GM19397 (cell line): ENCODE results near the gene NUMBL.

ENCODE experiments used
- ATAC-seq: cut with Tn5 transposase; IDR thresholded peaks from one replicate; pipeline ENCODE4 v1.9.1; 2021; ENCODE audit warnings: mild to moderate bottlenecking, moderate library complexity; ENCODE audit not compliant: unreplicated experiment

The NUMBL gene

DNA sequence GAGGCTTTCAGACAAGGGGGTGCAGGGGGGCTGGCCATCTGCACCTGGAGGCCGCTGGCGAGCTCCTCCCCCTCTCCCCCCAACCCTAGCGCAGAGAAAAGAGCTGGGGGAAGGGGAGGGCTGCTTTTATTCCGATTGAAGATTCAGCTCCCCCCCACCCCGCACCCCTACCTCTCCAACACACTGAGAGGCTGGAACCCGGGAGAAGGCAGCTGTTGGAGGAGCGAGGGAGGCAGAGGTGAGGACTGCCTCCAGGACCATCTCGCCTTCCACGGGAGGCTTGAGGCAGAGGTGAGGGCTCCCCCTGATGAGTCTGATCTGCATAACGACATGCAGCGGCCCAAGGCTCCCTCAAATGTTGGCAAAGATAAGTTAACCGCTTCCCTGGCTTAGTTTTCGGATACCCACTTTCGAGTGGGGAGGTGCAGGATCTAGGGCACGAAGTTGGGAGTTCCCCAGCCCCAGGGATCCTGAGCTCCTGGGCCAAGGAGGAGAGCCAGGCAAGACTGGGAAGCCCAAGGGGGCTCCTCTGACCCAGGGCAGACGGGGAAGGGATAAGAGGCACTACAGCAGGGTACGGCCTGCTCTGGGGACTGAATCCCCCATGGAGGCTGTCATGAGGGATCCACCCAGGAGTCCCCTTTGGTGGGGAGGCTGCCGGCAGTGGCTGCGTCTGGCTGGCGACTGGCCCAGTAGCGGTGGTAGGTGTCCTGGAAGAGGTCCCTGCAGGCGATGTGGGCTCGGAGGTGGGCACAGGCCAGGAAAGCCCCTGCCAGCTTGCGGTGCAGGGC lies 1.2 kb upstream of the NUMBL start:
- no peak for ATAC-seq

DNA sequence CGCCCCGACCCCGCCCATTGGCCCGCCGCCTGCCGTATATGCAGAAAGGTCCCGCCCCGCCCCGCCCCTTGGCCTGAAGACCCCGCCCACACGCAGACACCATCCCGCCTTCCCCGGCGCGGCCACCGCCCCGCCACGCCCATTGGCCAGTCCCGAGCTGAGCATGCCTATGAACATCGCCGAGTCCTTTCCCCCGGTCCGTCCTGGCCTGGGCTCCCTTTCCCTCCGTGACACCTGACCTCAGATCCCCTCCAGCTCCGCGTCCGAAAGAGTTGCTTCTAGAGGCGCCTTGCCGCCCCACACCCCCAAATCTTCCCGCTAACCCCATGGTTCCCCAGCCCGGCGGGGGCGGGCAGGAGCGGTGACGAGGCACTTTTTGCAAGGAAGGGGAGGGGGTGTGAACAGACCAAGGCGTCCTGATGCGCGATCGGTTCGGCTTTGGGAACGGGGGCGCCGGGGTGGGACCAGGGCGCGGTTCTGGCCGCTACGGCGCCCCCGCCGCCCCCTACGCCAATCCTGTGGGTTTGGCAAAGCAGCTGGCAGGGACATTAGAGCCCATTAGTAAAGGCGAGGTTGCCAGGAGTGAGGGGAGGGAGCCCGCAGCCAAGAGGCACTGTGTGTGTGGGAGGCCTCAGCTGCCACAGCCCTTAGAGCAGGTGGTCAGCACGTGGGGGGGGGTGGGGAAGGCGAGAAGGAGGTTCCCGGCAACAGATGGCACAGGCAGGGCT lies 406 bp upstream of the NUMBL start:
- peak; percentile 69 for ATAC-seq

DNA sequence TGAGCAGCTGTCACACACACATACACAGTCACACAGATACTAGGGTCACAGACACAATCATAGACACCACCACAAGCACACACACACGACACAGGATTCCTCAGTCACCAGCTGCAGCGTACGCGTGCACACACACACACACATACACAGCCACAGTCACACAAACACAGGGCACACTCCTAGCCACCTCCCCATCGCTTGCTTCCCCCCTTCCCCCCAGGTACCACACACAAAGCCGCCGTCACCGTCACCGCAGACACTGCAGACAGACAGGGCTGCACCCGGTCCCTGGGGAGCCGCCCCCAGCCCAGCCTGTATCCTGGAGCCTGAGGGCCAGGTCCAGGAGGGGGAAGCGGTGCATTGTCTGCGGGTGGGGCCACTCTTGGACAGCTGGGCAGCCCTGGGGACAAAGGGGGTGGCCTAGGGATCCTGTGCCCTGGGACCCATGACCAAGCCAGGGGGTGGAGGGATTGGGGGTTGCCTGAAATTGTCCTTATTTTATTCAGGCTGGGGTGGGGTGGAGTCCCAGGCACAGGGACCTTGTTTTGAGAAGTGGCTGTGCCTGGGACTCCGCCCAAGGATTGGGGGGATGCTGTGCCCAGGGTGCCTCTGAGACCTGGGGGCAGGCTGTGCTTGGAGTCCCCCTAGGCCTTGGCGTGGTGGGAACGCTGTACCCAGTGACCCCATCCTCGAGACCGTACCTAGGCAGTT lies 957 bp downstream of the NUMBL start:
- no peak for ATAC-seq

DNA sequence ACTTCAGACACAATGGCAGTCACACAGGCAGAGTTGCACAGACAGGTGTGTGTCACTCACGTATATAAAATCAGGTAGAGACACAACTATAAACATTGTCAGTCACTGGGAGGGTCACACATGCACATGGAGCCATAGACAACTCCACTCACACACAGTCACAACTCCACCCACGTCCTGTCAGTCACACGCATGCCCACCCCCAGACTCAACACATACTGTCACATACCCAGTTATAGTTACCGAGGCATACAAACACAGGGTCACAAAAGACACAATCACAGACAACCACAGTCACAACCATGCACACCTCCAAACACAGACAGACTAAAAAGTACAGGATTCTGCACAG lies 1.5 kb downstream of the NUMBL start:
- no peak for ATAC-seq

DNA sequence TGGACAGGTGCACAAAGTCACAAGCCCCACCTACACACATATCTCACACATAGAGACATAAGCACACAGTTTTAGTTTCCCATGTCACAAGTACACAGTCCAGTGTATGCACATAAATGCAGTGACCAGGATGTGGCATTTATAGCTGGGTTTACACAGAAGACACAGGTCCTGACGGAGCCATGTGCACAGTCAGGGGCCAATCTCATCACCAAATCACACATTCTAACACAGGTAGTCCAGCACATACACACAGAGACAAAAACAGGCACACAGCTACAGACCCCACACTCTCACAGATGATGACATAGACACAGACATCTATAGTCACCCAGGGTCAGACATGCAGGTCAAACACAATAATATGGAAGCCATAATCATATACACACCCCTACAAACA lies 2.1 kb downstream of the NUMBL start:
- no peak for ATAC-seq

DNA sequence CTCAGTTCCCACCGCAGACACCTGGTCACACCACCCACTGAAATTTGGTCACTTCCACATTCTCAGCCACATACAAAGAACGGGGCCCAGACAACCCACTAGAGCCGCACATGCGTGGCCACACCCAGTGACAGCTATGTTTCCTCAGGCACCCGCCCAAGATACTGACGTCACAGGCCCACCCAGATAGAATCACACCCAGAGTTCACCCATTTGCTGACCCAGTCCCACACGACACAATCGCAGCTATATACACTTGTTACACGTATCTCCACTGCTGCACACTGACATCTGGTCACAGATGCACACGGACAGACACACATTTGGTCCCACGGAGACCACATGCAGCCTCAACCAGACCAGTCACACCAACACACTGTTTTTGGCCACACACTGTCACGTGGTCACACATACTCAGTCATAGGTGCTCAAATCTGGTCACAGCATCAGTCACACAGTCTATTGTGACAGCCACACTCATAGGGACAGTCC lies 2.9 kb downstream of the NUMBL start:
- no peak for ATAC-seq

DNA sequence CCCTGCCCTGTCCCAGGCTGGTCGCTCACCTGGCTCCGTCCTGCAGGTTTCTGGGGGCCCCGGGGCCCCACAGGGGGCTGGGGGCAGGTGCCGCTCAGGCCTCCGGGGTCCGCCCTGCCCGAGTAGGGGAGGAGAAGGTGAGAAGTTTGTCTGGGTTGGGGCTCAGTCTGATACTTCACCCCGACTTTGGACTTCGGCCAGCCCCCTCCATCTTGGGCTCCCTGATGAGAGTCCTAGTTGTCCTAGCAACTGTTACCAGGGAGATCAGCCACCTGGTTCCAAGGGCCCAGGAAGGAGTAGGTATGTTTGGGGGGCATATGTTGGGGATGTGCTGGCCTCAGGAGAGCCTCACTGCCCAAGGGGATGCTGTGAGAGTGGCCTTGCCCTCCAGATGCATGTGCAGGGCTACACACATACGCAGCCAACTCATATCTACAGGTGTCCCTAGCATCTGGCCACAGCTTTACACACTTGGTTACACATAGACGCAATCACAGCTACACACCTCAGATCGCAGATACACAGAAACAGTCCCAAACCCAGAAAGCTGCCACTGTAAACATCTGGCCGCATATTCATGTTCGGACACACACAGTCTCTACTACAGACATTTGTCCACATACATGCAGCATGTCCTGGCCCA lies 3.4 kb downstream of the NUMBL start:
- ATAC-seq = no peak

DNA sequence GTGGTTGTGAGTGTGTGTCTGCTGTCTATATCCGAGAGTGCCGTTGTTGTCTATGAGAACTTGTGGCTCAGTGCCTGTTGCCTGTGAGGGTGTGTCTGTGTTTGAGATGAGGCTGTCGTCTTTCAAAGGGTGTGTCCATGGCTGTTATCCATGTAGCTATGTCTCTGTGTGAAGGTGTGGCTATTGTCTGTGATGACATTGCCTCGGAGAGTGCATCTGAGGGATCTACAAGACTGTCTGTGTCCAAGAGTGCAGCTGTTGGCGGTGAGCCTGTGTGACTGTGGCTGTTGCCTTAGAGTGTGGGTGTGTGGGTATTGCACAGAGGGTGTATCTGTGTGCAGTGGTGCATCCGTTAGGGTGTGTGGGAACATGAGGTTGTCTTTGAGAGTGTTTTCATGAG lies 4.9 kb downstream of the NUMBL start:
- no peak for ATAC-seq

DNA sequence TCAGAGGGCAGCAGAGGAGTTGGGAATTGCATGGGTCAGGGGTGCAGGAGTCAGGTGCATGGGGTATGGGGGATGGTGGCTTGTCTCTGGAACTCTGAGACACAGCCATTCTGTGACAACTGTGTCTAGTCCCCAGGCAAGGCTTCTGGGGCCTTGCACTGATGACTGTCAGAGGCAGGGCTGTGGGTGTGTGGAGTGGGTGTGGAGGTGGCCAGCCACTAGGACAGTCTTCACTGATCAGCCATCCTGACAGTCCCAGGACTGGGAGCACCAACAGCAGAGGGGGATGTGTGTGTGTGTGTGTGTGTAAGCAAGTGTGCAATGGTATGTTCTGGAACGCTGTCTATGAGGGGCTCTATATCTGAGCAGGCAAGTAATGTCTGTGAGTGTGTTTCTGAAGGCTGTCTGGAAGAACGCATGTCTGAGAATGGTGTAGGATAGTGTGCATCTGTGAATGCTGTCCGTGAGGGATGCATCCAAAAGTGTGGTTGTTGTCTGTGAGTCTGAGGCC lies 5.4 kb downstream of the NUMBL start:
- ATAC-seq = no peak

DNA sequence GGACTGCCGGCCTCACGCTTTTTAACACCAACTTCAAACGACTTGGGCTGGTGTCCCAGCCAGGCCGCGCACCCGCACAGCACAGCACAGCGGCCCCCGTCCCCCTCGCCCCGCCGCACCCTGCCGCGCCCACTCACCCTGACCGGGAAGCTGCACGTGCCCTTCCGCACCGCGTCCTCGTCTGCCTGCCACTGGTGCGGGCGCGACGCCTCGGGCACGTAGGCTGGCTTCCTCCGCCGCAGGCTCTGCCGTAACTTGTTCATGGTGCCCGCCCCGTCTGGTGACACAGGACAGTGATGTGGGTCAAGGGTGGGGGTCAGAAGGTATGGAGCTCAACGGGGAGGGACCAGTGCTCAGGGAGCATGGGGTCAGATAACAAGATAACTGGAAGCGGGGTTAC lies 6.2 kb downstream of the NUMBL start:
- ATAC-seq = no peak

DNA sequence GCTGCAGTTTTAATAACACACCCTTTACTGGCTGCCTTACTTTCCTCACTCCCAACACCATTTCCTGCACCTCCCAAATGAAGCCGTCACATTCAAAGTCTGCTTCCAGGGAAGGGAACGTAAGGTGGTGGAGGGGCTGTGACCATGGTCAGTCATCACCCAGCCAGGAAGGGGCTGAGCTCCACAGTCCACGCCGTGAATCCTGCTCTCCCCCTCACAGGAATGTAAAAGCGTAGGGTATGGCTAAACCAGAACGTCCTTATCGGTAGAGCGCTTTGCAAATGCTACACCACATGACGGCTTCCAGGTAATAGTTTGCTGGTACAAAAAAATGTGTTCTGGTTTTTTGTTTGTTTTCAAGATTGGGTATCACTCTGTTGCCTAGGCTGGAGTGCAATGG lies 7.0 kb downstream of the NUMBL start:
- ATAC-seq = no peak

DNA sequence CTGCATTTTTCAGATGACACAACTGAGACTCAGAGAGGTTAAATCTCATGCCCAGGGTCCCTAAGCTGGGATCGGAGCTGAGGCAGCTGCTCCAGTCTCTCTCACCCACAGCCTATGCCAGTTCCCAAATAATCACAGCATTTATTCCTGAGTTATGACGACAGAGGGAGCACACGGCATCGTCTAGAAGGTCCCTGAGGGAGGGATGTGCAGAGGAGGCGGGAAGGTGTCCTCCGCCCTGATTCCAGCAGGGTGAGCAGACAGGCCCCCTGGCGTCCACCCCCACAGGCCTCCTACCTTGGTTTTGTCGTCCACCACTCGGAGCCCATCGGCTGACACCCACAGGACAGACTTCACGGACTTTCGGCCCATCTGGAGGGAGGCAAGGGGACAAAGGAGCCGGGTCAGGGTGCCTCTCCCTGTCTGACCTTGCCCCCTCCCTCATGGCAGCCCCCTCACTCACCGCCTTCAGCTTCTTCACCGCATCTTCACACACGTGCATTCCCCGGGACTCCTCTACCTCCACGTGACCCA lies 8.0 kb downstream of the NUMBL start:
- ATAC-seq = no peak

DNA sequence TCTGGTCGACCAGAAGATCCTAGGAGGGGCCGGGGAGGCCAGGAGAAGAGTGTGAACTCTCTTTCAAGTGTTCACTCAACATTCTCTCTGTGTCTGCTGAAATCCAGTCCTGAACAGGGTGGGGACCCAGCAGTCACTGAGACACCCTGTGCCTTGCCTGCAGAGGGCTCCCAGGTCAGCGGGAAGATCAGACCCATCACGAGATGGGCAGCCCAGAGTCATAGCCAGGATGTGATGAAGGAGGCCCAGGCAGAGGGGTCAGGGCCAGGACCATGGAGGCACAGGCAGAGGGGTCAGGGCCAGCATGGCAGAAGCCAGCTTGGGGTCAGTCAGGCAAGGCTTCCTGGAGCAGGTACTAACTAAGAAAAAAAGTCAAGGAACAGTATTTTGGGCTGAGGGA lies 9.4 kb downstream of the NUMBL start:
- no peak for ATAC-seq

DNA sequence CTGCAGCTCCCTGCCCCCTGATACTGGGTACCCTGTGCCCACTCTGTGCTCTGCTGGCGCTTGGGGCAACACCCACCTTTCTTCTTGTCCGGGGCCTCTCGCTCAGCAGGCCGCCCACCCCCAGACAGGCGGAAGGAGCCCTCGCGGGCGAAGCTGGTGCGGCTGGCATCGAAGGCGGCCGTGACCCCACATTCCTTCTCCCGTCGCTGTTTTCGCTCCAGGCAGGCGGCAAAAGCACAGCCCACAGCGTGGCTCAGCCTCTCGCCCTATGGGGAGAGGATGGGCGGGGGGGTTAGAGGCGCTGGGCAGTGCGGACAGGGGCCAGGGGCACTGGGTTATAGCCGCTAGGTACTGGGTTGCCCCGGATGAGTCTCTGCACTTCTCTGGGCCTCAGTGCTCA lies 13.3 kb downstream of the NUMBL start:
- ATAC-seq = no peak

DNA sequence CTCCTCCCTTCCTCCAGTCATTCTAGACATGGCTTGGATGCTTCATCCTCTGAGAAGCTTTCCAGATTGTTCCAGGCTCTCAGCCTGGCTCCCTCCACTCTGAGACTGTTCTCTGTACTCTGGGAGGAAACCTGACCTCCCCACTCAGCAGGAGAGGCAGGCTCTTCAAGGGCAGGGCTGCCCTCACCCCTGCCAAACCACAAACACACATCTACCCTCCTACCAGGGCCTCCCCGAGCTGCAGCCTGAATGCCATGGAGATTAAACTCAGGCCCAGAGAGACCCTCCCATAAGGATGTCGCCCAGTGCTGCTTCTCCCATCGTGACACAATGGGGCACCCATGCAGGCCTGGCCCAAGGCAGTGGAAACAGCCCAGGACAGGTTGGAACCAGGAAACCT lies 16.2 kb downstream of the NUMBL start:
- ATAC-seq = no peak

DNA sequence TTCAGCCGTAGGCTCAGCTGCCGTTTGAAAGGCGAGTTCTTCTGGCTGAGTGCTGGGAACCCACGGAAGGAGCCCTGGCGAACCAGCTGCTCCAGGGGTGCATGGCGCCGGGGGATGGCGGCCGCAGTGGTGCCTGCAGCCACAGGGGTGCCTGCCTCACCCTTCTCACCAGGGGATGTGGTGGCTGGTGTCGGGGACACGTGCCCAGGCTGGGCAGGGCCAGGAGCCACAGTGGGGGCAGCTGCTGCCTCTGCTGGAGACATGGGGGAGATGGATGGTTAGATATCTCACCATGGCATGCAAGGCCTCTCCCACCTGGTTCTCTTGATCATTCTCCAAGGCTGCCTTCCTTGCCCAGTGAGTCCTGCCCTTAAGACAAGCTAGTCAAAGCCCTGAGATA lies 17.1 kb downstream of the NUMBL start:
- no peak for ATAC-seq

DNA sequence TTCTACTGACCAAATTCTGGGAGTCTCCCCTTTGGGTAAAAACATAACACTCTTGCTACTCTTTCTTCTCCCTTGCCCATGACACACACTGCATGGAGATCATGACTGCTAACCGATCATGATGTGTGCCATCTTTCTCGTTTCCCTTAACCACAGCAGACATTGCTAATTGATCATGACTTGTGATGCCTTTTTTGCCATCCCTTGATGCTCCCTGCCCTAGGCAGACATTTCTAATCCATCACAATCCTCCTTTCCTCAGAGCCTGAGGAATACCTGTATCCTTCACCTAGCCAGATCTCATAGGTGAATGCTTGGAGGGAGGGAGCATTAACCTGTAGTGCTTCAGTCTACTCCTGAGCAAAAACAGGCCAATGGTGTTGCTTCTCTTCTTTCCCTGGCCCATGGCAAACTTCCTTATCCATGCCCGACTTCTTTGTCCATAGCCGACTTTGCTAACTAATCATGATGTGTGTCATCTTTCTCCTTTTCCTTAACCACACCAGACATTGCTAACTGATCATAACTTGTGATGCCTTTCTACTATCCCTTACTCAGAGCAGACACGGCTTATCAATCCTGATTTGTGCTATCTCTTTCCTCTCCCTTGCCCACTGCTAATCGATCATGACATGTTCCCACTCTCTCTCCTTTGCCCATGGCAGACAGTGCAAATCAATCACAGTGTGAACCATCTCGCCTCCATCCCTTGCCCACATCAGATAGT lies 17.7 kb downstream of the NUMBL start:
- no peak for ATAC-seq

DNA sequence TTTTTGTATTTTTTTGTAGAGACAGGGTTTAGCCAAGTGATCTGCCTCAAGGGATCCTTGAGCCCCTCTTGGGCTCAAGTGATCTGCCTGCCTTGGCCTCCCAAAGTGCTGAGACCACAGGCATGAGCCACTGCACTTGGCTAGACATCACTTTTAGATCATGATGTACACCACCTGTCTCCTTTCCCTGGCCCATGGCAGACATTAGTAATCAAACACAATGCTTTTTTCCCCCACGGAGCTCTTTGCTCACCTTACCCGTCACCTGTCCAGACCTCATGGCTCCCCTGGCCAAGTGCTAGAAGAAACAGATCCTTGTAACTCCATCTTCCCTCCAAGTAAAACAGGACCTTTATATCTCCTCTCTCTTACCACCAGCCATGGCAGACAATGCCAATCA lies 18.4 kb downstream of the NUMBL start:
- ATAC-seq = no peak

DNA sequence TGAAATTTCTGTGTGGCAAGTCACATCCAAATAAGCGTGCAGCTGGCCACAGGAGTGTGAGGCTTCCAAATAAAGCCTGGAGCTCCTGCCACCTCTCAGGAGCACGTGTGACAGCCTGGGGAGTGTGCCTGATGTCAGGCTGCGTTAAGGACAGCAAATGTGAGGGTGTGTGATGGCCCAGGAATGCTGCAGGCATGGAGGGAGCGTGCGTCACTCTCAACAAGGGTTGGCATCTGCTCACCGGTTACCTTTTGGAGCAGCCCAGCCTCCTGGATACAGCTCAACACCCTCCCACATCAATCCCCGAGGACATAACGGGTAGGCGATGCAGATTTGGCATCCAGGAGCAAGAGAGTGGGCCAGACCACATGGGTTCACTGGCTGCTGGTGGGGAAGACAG lies 19.0 kb downstream of the NUMBL start:
- no peak for ATAC-seq

DNA sequence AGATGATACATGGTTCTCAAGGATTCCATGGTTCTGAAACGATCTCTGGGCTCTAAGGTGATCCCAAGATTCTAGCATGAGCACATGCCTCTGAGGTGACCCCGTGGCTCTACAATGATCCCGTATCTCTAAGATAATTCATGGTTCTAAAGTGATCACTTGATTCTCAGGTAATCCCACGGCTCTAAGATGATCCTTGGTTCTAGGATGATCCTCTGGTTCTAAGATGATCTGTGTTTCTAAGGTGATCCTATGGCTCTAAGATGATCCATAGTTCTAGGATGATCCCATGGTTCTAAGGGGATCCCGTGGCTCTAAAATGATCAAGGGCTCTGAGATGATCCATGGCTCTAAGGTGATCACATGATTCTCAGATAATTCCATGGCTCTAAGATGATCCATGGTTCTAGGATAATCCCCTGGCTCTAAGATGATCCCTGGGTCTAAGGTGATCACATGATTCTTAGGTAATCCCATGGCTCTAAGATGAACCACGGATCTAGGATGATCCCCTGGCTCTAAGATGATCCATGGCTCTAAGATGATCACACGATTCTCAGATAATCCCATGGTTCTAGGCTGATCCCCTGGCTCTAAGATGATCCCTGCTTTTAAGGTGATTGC lies 21.3 kb downstream of the NUMBL start:
- no peak for ATAC-seq
